ENCODE results near the gene ZNF784. TPM values are rescaled to one million over a fixed set of nuclear protein-coding genes. Genes with fewer than 3 reads are reported as not detected.

The ZNF784 gene
- total and polyA plus RNA-seq, 2 of the 8 experiments (the other 6 are each of a cell fraction or from before 2014, with no cell fraction given), result 6.5 to 8.0 TPM

DNA sequence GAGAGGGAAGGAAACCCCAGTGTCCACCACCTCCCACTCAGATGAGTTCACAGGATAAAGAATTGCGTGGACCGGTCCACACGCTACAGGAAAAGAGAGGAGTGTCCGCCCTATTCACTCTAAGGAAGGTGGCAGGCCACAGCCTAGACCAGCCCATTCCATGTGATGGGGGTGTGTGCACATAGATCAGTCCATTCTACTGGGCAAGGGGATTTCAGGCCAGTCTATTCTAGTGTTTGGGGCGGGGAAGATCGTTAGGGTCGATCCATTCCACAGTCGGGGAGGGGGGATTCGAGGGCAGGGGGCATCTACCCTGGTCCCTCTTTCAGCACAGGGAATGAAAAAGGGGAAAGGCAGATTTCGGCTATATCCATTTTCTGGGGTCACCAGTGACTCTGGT, 32.8 kb downstream of the ZNF784 start (continued):
- TF ChIP-seq, protein P1, sequence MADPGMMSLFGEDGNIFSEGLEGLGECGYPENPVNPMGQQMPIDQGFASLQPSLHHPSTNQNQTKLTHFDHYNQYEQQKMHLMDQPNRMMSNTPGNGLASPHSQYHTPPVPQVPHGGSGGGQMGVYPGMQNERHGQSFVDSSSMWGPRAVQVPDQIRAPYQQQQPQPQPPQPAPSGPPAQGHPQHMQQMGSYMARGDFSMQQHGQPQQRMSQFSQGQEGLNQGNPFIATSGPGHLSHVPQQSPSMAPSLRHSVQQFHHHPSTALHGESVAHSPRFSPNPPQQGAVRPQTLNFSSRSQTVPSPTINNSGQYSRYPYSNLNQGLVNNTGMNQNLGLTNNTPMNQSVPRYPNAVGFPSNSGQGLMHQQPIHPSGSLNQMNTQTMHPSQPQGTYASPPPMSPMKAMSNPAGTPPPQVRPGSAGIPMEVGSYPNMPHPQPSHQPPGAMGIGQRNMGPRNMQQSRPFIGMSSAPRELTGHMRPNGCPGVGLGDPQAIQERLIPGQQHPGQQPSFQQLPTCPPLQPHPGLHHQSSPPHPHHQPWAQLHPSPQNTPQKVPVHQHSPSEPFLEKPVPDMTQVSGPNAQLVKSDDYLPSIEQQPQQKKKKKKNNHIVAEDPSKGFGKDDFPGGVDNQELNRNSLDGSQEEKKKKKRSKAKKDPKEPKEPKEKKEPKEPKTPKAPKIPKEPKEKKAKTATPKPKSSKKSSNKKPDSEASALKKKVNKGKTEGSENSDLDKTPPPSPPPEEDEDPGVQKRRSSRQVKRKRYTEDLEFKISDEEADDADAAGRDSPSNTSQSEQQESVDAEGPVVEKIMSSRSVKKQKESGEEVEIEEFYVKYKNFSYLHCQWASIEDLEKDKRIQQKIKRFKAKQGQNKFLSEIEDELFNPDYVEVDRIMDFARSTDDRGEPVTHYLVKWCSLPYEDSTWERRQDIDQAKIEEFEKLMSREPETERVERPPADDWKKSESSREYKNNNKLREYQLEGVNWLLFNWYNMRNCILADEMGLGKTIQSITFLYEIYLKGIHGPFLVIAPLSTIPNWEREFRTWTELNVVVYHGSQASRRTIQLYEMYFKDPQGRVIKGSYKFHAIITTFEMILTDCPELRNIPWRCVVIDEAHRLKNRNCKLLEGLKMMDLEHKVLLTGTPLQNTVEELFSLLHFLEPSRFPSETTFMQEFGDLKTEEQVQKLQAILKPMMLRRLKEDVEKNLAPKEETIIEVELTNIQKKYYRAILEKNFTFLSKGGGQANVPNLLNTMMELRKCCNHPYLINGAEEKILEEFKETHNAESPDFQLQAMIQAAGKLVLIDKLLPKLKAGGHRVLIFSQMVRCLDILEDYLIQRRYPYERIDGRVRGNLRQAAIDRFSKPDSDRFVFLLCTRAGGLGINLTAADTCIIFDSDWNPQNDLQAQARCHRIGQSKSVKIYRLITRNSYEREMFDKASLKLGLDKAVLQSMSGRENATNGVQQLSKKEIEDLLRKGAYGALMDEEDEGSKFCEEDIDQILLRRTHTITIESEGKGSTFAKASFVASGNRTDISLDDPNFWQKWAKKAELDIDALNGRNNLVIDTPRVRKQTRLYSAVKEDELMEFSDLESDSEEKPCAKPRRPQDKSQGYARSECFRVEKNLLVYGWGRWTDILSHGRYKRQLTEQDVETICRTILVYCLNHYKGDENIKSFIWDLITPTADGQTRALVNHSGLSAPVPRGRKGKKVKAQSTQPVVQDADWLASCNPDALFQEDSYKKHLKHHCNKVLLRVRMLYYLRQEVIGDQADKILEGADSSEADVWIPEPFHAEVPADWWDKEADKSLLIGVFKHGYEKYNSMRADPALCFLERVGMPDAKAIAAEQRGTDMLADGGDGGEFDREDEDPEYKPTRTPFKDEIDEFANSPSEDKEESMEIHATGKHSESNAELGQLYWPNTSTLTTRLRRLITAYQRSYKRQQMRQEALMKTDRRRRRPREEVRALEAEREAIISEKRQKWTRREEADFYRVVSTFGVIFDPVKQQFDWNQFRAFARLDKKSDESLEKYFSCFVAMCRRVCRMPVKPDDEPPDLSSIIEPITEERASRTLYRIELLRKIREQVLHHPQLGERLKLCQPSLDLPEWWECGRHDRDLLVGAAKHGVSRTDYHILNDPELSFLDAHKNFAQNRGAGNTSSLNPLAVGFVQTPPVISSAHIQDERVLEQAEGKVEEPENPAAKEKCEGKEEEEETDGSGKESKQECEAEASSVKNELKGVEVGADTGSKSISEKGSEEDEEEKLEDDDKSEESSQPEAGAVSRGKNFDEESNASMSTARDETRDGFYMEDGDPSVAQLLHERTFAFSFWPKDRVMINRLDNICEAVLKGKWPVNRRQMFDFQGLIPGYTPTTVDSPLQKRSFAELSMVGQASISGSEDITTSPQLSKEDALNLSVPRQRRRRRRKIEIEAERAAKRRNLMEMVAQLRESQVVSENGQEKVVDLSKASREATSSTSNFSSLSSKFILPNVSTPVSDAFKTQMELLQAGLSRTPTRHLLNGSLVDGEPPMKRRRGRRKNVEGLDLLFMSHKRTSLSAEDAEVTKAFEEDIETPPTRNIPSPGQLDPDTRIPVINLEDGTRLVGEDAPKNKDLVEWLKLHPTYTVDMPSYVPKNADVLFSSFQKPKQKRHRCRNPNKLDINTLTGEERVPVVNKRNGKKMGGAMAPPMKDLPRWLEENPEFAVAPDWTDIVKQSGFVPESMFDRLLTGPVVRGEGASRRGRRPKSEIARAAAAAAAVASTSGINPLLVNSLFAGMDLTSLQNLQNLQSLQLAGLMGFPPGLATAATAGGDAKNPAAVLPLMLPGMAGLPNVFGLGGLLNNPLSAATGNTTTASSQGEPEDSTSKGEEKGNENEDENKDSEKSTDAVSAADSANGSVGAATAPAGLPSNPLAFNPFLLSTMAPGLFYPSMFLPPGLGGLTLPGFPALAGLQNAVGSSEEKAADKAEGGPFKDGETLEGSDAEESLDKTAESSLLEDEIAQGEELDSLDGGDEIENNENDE (IDR thresholded peaks at IDR 0.05; ENCODE audit: insufficient replicate concordance, low read length), result no peak
- TF ChIP-seq GTF2F1 (IDR thresholded peaks at IDR 0.05; ENCODE audit: borderline replicate concordance, low read depth, low read length) (no peak), KDM1A (IDR thresholded peaks at IDR 0.05; ENCODE audit: borderline replicate concordance, low read length) (no peak), TBP (IDR thresholded peaks at IDR 0.05; ENCODE audit: low read depth, low read length) (no peak), FOSL1 (IDR thresholded peaks at IDR 0.05; ENCODE audit: insufficient read depth, low read depth, low read length) (no peak), SIX5 (IDR thresholded peaks at IDR 0.05; ENCODE audit: low read depth, low read length) (peak; percentile 74), CTBP2 (IDR thresholded peaks at IDR 0.05; ENCODE audit: borderline replicate concordance, insufficient read depth, insufficient read length, low read length) (no peak), MAFK (IDR thresholded peaks at IDR 0.05; ENCODE audit: low read depth, low read length) (no peak), RNF2 (IDR thresholded peaks at IDR 0.05; ENCODE audit: borderline replicate concordance, low read depth, low read length, missing control alignments, poor library complexity, severe bottlenecking) (no peak), NRF1 (IDR thresholded peaks at IDR 0.05; ENCODE audit: low read depth, low read length) (no peak), JUND (IDR thresholded peaks at IDR 0.05; ENCODE audit: low read length) (peak; percentile 95), EGR1 (IDR thresholded peaks at IDR 0.05; ENCODE audit: borderline replicate concordance, low read depth, low read length) (no peak)
